ENCODE measurements around the gene TMEM185B. TPM values are rescaled to one million over a fixed set of nuclear protein-coding genes. Genes with fewer than 3 reads are reported as not detected.

The TMEM185B gene
- total and polyA plus RNA-seq, 2 donors (not counting 1 experiment from before 2014, with no cell fraction given): 25.9 to 28.8 TPM

DNA sequence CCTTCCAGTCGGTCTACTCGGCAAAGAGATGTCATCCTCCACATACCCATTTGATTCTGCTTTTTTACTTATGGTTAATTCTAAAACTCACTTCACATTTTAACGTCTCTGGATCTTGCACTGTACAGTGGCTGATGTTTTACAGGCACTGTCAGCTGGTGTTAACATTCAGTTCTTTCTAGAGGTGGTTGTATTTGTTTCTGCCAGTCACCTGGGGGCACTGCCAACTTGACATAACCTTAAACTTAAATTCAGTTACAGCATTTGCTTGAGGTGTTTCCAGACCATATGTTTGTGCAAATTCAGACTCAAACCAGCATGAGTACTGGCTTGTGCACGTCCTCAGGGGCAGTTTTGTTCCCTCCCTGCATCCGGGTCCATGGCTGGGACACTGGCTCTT is 5.3 kb upstream of the TMEM185B start:
- Histone ChIP-seq H3K9me3 (ENCODE audit: control insufficient read depth, insufficient read depth, low read depth, low read length) (no peaks in the 10 kb centered on the region), H4K20me1 (ENCODE audit: control insufficient read depth, extremely low read depth, insufficient read depth, low read length) (no peaks in the 10 kb centered on the region), H3K4me2 (ENCODE audit: extremely low read depth, insufficient read depth, low read length) (no peak overlapping the region), H3K9ac (ENCODE audit: insufficient read depth, low read length) (no peak overlapping the region), H3K27ac (ENCODE audit: insufficient read depth, low read length) (no peak overlapping the region), H3K79me2 (ENCODE audit: control insufficient read depth, insufficient read depth, low read length) (no peaks in the 10 kb centered on the region), H2AFZ (ENCODE audit: low read length) (no peak overlapping the region), H3K27me3 (ENCODE audit: control insufficient read depth, insufficient read depth, low read length) (no peaks in the 10 kb centered on the region), H3K4me3 (replicated peaks in 1 of 4; ENCODE audit: control extremely low read depth in 1 of 4, insufficient read depth in 1 of 4, low read depth in 3 of 4, low read length in 4 of 4) (no peak overlapping the region), H3K4me1 (ENCODE audit: control insufficient read depth, extremely low read depth, insufficient read depth, low read length) (peaks cover 6% of the 10 kb centered on the region), H3K36me3 (ENCODE audit: control insufficient read depth, insufficient read depth, low read length) (no peaks in the 10 kb centered on the region)
- TF ChIP-seq, protein P1, sequence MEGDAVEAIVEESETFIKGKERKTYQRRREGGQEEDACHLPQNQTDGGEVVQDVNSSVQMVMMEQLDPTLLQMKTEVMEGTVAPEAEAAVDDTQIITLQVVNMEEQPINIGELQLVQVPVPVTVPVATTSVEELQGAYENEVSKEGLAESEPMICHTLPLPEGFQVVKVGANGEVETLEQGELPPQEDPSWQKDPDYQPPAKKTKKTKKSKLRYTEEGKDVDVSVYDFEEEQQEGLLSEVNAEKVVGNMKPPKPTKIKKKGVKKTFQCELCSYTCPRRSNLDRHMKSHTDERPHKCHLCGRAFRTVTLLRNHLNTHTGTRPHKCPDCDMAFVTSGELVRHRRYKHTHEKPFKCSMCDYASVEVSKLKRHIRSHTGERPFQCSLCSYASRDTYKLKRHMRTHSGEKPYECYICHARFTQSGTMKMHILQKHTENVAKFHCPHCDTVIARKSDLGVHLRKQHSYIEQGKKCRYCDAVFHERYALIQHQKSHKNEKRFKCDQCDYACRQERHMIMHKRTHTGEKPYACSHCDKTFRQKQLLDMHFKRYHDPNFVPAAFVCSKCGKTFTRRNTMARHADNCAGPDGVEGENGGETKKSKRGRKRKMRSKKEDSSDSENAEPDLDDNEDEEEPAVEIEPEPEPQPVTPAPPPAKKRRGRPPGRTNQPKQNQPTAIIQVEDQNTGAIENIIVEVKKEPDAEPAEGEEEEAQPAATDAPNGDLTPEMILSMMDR (conservative IDR thresholded peaks at IDR 0.05 in 1 of 2, IDR thresholded peaks at IDR 0.05 in 1 of 2; ENCODE audit: low read depth in 1 of 2, low read length in 2 of 2): no peak
- no peak for TF ChIP-seq EZH2 (IDR thresholded peaks at IDR 0.05; ENCODE audit: low read length, missing control alignments)
- DNase-seq (ENCODE audit: low read depth in 2 of 2): no peak

DNA sequence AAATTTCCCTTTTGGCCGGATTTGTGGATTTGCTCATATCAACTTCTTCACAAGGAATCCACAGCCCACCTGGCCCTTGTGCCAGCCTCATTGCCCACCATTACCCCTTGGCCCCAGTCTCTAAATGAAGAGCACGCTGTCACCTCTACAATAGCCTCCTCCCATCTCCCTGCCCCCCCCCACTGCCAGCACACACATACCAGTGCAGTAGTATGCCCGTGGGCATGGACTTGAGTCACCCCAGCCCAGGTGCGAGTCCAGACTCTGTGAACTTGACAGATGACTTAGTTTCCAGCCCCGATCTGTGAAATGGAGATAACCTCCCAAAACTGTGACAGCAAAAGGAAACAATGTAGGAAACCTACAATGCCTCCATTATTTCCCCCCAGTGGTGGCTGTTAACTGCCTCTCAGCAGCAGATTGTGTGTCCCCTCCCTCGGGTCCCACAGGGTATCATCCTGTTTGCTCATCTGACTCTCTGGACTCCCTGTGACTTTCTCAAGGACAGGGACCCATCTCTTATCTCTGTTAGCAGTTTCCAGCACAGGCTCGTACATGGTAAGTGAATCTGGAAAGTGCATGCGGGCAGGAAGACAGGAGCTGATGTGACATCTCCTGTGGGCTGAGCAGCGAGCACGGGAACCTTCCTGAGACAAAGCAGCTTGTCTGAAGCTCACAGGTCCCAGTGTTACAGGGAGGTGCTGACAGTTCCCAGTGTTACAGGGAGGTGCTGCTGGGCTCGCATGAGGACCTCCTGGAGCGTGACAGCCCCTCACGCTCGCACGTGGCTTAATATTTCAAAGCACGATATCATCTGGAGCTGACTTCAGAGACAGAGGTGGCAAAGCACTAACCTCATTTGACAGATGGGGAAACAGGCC is 4.2 kb upstream of the TMEM185B start:
- no peak overlapping the region for H3K4me3 ChIP-seq (replicated peaks in 1 of 4; ENCODE audit: control extremely low read depth in 1 of 4, insufficient read depth in 1 of 4, low read depth in 3 of 4, low read length in 4 of 4)
- peaks cover under 1% of the 10 kb centered on the region for H3K36me3 ChIP-seq (ENCODE audit: control insufficient read depth, insufficient read depth, low read length)
- H3K9ac ChIP-seq (ENCODE audit: insufficient read depth, low read length): no peak overlapping the region
- H4K20me1 ChIP-seq (ENCODE audit: control insufficient read depth, extremely low read depth, insufficient read depth, low read length): no peaks in the 10 kb centered on the region
- peaks cover 6% of the 10 kb centered on the region for H3K4me1 ChIP-seq (ENCODE audit: control insufficient read depth, extremely low read depth, insufficient read depth, low read length)
- H3K4me2 ChIP-seq (ENCODE audit: extremely low read depth, insufficient read depth, low read length): no peak overlapping the region
- no peaks in the 10 kb centered on the region for H3K27me3 ChIP-seq (ENCODE audit: control insufficient read depth, insufficient read depth, low read length)
- TF ChIP-seq, protein P1 (conservative IDR thresholded peaks at IDR 0.05 in 1 of 2, IDR thresholded peaks at IDR 0.05 in 1 of 2; ENCODE audit: low read depth in 1 of 2, low read length in 2 of 2): no peak
- TF ChIP-seq EZH2 (IDR thresholded peaks at IDR 0.05; ENCODE audit: low read length, missing control alignments): no peak
- no peaks in the 10 kb centered on the region for H3K9me3 ChIP-seq (ENCODE audit: control insufficient read depth, insufficient read depth, low read depth, low read length)
- H2AFZ ChIP-seq (ENCODE audit: low read length): no peak overlapping the region
- no peak for DNase-seq (ENCODE audit: low read depth in 2 of 2)
- H3K27ac ChIP-seq (ENCODE audit: insufficient read depth, low read length): no peak overlapping the region
- H3K79me2 ChIP-seq (ENCODE audit: control insufficient read depth, insufficient read depth, low read length): peaks cover 5% of the 10 kb centered on the region

- H3K4me3 ChIP-seq (replicated peaks in 1 of 4; ENCODE audit: control extremely low read depth in 1 of 4, insufficient read depth in 1 of 4, low read depth in 3 of 4, low read length in 4 of 4): no peak overlapping the region
- no peaks in the 10 kb centered on the region for H3K9me3 ChIP-seq (ENCODE audit: control insufficient read depth, insufficient read depth, low read depth, low read length)
- no peak overlapping the region for H2AFZ ChIP-seq (ENCODE audit: low read length)
- TF ChIP-seq EZH2 (IDR thresholded peaks at IDR 0.05; ENCODE audit: low read length, missing control alignments): no peak
- TF ChIP-seq, protein P1 (conservative IDR thresholded peaks at IDR 0.05 in 1 of 2, IDR thresholded peaks at IDR 0.05 in 1 of 2; ENCODE audit: low read depth in 1 of 2, low read length in 2 of 2): no peak
- H3K36me3 ChIP-seq (ENCODE audit: control insufficient read depth, insufficient read depth, low read length): peaks cover 2% of the 10 kb centered on the region
- H3K4me2 ChIP-seq (ENCODE audit: extremely low read depth, insufficient read depth, low read length): no peak overlapping the region
- H3K27me3 ChIP-seq (ENCODE audit: control insufficient read depth, insufficient read depth, low read length): no peaks in the 10 kb centered on the region
- no peak overlapping the region for H3K27ac ChIP-seq (ENCODE audit: insufficient read depth, low read length)
- DNase-seq (ENCODE audit: low read depth in 2 of 2): no peak
- H3K9ac ChIP-seq (ENCODE audit: insufficient read depth, low read length): no peak overlapping the region
- peaks cover 3% of the 10 kb centered on the region for H3K4me1 ChIP-seq (ENCODE audit: control insufficient read depth, extremely low read depth, insufficient read depth, low read length)
- H3K79me2 ChIP-seq (ENCODE audit: control insufficient read depth, insufficient read depth, low read length): peaks cover 9% of the 10 kb centered on the region
- H4K20me1 ChIP-seq (ENCODE audit: control insufficient read depth, extremely low read depth, insufficient read depth, low read length): no peaks in the 10 kb centered on the region
Measured at GRCh38 chr2:120226316-120226715, 3.1 kb upstream of the TMEM185B start.

All from fibroblast of lung (primary cell).